ENCODE results near the gene HECW1. TPM values are rescaled to one million over a fixed set of nuclear protein-coding genes. Genes with fewer than 3 reads are reported as not detected.

The HECW1 gene
- total and polyA plus RNA-seq, 2 donors (not counting 1 experiment from before 2014, with no cell fraction given): not detected

DNA sequence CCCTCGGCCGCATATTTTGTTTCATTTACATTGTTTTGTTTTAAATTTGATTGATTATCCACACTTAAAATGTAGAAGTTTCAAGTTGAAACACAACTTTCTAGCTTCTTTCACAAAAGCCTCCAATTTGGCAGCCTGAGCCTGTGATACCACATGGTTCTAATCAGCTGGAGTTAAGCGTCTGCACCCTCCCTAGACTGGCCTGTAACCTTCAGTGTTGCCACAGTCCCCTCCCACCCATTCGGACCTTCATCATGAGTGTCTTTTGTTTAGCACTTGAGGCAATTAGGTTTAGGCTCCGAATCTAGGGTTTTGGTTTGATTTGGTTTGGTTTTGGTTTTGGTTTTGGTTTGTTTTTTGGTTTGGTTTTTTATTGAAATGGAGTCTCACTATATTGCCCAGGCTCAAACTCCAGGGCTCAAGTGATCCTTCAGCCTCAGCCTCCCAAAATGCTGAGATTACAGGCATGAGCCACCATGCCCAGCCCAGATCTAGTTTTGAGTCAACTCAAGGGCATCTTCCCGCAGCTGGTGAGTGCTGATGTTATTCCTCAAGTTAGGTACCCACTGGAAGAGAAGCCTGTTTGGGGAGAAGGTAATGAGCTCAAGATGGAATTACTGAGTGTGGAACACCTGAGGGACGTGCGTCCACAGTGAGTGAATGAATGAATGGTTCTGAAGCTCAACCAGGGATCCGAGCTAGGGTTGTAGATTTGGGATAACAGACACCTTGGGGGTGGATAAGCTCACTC lies 201.4 kb downstream of the HECW1 start:
- Histone ChIP-seq H3K79me2 (ENCODE audit: control insufficient read depth, insufficient read depth, low read length) (no peaks in the 10 kb centered on the region), H3K36me3 (replicated peaks in 1 of 2; ENCODE audit: control extremely low read depth in 1 of 2, control insufficient read depth in 1 of 2, extremely low read depth in 1 of 2, insufficient read depth in 2 of 2, low read length in 1 of 2) (no peaks in the 10 kb centered on the region), H3K27ac (ENCODE audit: low read length in 2 of 2) (no peak overlapping the region), H2AFZ (ENCODE audit: insufficient read depth, low read depth, low read length, poor library complexity, severe bottlenecking) (no peak overlapping the region), H3K4me2 (replicated peaks; ENCODE audit: low read depth, low read length, poor library complexity, severe bottlenecking) (no peak overlapping the region), H3K4me3 (ENCODE audit: control extremely low read depth in 1 of 5, extremely low read depth in 1 of 5, insufficient read depth in 1 of 5, low read depth in 2 of 5, low read length in 4 of 5) (no peak overlapping the region), H3K4me1 (ENCODE audit: control insufficient read depth in 2 of 2, insufficient read depth in 2 of 2, low read length in 2 of 2) (no peaks in the 10 kb centered on the region), H3K9ac (ENCODE audit: low read length) (no peak overlapping the region), H4K20me1 (ENCODE audit: control insufficient read depth, insufficient read depth, low read length, poor library complexity, severe bottlenecking) (no peaks in the 10 kb centered on the region), H3K27me3 (replicated peaks in 1 of 4; ENCODE audit: control extremely low read depth in 1 of 4, control insufficient read depth in 3 of 4, insufficient read depth in 4 of 4, low read length in 3 of 4) (no peaks in the 10 kb centered on the region), H3K9me3 (ENCODE audit: control extremely low read depth in 1 of 3, control insufficient read depth in 2 of 3, insufficient read depth in 1 of 3, low read length in 2 of 3) (no peaks in the 10 kb centered on the region)
- intact Hi-C loops (cut with micrococcal nuclease): no loop called here
- ChIA-PET POLR2A (no interaction called here), CTCF (no interaction called here)
- WGBS (ENCODE audit: insufficient coverage): 80% methylated on average over 5 of the region's 9 CpGs
- no peak overlapping the region for H3K4me3 Mint-ChIP-seq
- DNase-seq (no peak), ATAC-seq (ENCODE audit: low read depth) (no peak)
- H3K9me3 Mint-ChIP-seq (ENCODE audit: insufficient read depth): no peaks in the 10 kb centered on the region
- peaks cover 8% of the 10 kb centered on the region for H3K27me3 Mint-ChIP-seq
- TF ChIP-seq EZH2 (IDR thresholded peaks at IDR 0.05; ENCODE audit: borderline replicate concordance, insufficient read depth, low read depth, low read length, poor library complexity, severe bottlenecking): no peak
- TF ChIP-seq, protein P1, sequence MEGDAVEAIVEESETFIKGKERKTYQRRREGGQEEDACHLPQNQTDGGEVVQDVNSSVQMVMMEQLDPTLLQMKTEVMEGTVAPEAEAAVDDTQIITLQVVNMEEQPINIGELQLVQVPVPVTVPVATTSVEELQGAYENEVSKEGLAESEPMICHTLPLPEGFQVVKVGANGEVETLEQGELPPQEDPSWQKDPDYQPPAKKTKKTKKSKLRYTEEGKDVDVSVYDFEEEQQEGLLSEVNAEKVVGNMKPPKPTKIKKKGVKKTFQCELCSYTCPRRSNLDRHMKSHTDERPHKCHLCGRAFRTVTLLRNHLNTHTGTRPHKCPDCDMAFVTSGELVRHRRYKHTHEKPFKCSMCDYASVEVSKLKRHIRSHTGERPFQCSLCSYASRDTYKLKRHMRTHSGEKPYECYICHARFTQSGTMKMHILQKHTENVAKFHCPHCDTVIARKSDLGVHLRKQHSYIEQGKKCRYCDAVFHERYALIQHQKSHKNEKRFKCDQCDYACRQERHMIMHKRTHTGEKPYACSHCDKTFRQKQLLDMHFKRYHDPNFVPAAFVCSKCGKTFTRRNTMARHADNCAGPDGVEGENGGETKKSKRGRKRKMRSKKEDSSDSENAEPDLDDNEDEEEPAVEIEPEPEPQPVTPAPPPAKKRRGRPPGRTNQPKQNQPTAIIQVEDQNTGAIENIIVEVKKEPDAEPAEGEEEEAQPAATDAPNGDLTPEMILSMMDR (IDR thresholded peaks at IDR 0.05): no peak
- H3K27ac Mint-ChIP-seq: no peak overlapping the region
- H3K4me1 Mint-ChIP-seq: peaks cover 2% of the 10 kb centered on the region

DNA sequence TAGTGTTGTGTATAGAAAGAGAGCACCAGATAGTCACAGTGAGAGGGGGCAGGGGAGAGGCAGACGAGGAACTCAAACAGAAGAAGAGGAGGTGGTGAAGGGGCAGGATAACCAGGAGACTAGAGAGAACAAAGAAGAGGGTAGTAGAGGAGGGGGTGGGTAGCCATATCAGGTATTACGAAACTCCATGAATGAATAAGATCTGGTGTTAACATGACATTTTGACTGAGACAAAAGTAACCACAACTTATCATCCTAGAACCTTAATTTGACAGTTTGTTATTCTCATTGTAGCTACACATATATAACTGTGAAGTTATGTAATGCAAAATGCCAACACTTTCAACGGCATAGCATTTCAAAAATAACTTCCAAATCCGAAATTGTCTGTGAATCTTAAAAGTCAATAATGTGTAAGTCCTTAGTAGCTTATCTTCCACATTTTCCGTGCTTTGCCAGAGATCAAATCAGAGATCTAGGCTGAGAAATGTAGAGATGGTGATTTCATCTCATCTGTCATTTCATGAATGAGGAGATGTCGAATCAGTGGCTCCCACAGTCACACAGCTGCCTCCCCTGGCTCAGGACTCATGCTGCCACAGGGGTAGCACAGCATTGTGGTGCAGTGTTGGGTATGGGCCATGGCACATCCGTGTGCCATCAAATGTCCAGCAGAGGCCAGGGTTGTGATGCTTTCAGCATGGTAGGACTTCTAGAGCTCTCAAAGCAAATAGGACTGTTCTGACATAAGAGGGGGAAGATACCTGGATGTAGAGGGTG lies 202.1 kb downstream of the HECW1 start:
- CTCF ChIA-PET: no interaction called here
- no peaks in the 10 kb centered on the region for H4K20me1 ChIP-seq (ENCODE audit: control insufficient read depth, insufficient read depth, low read length, poor library complexity, severe bottlenecking)
- ATAC-seq (ENCODE audit: low read depth) (no peak), DNase-seq (no peak)
- no peaks in the 10 kb centered on the region for H3K9me3 ChIP-seq (ENCODE audit: control extremely low read depth in 1 of 3, control insufficient read depth in 2 of 3, insufficient read depth in 1 of 3, low read length in 2 of 3)
- H3K4me1 ChIP-seq (ENCODE audit: control insufficient read depth in 2 of 2, insufficient read depth in 2 of 2, low read length in 2 of 2): no peaks in the 10 kb centered on the region
- Mint-ChIP-seq H3K27me3 (peaks cover 8% of the 10 kb centered on the region), H3K9me3 (ENCODE audit: insufficient read depth) (no peaks in the 10 kb centered on the region), H3K4me3 (no peak overlapping the region), H3K4me1 (peaks cover 2% of the 10 kb centered on the region), H3K27ac (no peak overlapping the region)
- H3K4me2 ChIP-seq (replicated peaks; ENCODE audit: low read depth, low read length, poor library complexity, severe bottlenecking): no peak overlapping the region
- no peak overlapping the region for H3K9ac ChIP-seq (ENCODE audit: low read length)
- H3K27ac ChIP-seq (ENCODE audit: low read length in 2 of 2): no peak overlapping the region
- H3K36me3 ChIP-seq (replicated peaks in 1 of 2; ENCODE audit: control extremely low read depth in 1 of 2, control insufficient read depth in 1 of 2, extremely low read depth in 1 of 2, insufficient read depth in 2 of 2, low read length in 1 of 2): no peaks in the 10 kb centered on the region
- TF ChIP-seq, protein P1 (IDR thresholded peaks at IDR 0.05): no peak
- no peak for TF ChIP-seq EZH2 (IDR thresholded peaks at IDR 0.05; ENCODE audit: borderline replicate concordance, insufficient read depth, low read depth, low read length, poor library complexity, severe bottlenecking)
- no peak overlapping the region for H2AFZ ChIP-seq (ENCODE audit: insufficient read depth, low read depth, low read length, poor library complexity, severe bottlenecking)
- intact Hi-C loops (cut with micrococcal nuclease): no loop called here
- no peak overlapping the region for H3K4me3 ChIP-seq (ENCODE audit: control extremely low read depth in 1 of 5, extremely low read depth in 1 of 5, insufficient read depth in 1 of 5, low read depth in 2 of 5, low read length in 4 of 5)
- 69% methylated on average over 3 of the region's 7 CpGs for WGBS (ENCODE audit: insufficient coverage)
- POLR2A ChIA-PET: no interaction called here
- H3K27me3 ChIP-seq (replicated peaks in 1 of 4; ENCODE audit: control extremely low read depth in 1 of 4, control insufficient read depth in 3 of 4, insufficient read depth in 4 of 4, low read length in 3 of 4): no peaks in the 10 kb centered on the region
- H3K79me2 ChIP-seq (ENCODE audit: control insufficient read depth, insufficient read depth, low read length): no peaks in the 10 kb centered on the region

Data from B cell (primary cell).